Mammary epithelial cell (primary cell): ENCODE measurements around the gene DAZAP1.

Experiments
- CTCF ChIP-seq, 2 donors: IDR thresholded peaks in 1 of 2; conservative IDR thresholded peaks in 1 of 2; 2 replicates each; pipeline ENCODE4 v1.5.1; 2011 to 2012; ENCODE audit warnings: inconsistent platforms in 2 of 2, low read length in 2 of 2, mild to moderate bottlenecking in 2 of 2, control low read depth in 1 of 2, low read depth in 1 of 2; ENCODE audit not compliant: insufficient read depth in 1 of 2; ENCODE audit errors: extremely low read depth in 1 of 2
- EZH2 ChIP-seq: IDR thresholded peaks from 2 replicates; pipeline ENCODE4 v1.6.1; 2012; ENCODE audit warnings: low read length, inconsistent platforms, borderline replicate concordance

- TF ChIP-seq CTCF (conservative IDR thresholded peaks at IDR 0.05 in 1 of 2, IDR thresholded peaks at IDR 0.05 in 1 of 2; ENCODE audit: extremely low read depth in 1 of 2, insufficient read depth in 1 of 2, low read depth in 1 of 2, low read length in 2 of 2) (no peak), EZH2 (no peak)
Measured at GRCh38 chr19:1385816-1386215, 21.6 kb upstream of the DAZAP1 start.
